ENCODE measurements around the gene ISCU.
A peak's percentile ranks its signal among the peaks of the same experiment; 100 is the strongest.

The ISCU gene

DNA sequence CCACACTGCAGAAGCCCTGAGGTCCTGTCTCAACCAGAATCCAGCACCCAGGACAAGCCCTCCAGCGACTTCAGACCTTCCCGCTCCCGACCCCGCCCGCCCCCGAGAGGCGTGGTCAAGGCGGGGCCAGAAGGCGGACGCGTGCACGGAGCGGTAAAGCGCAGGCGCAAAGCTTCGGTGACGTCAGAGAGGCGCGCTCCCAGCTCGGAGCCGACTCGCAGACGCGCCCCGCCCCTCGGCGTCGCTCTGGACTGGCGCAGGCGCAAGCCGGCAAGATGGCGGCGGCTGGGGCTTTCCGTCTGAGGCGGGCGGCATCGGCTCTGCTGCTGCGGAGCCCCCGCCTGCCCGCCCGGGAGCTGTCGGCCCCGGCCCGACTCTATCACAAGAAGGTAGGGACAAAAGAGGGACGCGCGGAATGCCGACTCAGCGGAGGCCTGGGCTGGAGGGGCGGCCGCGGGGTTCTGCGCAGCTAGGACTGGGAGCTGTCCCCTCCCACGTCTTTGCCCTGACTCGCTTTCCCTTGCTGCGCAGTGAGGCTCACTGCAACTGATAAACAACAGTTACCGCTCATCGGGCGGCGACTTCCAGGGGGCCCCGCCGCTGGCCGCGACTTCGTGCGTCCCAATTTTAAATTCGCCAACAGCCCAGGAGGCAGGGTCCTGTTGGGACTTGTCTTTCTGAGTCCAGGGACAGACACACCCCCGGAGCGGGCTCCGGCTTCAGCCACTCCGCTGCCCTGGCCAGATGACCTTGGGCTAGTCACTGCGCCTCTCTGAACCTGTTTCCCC is at the start of gene ISCU:
TSS of gene ISCU (plus strand) at position 249 of the 788 bp plus-strand sequence. CDS start at position 276, 27 bp downstream.
- DNase-seq (ENCODE audit: low read depth in 2 of 2), result peak; percentile 97 to 98

DNA sequence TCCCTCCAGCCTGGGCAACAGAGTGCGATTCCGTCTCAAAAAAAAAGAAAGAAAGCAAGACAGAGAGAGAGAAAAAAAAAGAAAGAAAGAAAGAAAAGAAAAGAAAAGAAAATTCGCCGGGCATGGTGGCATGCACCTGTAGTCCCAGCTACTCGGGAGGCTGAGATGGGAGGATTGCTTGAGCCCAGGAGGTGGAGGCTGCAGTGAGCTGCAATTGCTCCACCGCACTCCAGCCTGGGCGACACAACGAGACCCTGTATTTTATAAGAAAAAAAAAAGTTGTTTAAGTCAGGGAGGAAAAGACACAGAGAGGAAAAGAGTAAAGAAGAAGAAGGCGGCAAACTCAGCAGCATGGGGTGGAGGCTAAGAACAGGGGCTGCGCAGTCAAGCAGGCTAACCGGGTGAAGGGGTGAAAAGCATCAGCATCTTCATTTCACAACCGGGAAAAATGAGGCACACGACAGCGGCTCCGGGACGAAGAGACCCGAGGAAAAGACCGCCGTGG is 47.9 kb upstream of the ISCU start:
- no peak for DNase-seq (ENCODE audit: low read depth in 2 of 2)

DNA sequence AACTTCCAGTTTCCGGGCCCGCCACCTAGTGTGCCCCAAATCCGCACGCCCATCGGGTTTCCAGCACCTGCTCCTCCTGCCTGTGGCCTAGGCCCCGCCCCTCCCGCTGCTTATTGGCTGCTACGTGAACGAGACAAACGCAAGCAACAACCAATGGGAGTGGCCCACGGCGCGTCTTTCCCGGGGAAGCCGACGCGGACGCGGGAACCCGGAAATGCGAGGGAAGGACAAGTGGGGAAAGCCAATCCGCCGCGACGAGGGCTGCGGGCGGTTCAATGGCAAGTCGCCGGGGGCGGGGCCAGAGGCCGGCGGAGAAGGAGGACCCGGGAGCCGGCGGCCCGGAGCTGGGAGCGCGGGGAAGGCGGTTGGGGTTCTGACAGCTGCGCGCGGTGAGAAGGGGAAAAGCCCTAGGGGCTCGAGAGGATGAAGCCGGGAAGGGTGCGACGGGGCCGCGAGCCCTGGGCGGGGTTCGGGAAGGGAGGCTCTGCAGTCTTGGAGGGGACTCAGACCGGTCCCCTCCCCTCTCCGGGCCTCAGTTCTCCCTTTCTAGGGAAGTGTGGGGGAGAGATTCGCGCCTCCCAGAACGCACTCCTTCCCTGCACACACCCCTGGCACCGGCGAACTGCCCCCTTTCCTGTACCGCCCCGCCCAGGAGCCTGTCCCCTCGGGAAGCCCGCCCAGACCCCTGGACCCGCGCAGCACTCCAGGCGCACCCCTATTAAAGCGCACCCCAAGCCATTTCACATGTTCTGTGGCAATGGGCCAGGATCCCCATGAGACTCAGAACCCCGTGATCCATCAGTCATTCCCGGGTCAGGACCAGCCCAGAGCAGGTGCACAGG is 47.2 kb upstream of the ISCU start, which contains the start of gene FICD:
TSS of gene FICD (plus strand) at position 305 of the 842 bp plus-strand sequence. CDS start 1,696 bp downstream, outside the sequence.
- peak; percentile 93 to 97 for DNase-seq (ENCODE audit: low read depth in 2 of 2)

DNA sequence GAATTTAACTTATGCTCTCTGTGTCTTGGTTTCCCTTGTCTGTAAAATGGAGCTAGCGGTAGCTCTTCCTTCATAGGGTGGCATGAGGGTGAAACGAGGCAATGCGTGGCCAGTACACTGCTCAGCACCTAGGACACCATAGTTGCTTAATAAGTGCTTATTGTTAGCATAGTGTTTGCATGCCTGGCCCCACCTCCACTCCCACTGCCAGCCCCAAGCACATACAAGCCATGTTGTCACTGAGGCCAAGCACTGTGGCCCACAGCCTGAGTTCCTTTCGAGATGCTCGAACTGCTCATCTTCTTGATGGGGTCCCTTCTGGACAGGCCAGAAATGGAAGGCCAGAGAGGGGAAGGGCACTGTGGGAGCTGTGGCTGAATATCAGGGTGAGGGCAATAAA is 46.5 kb upstream of the ISCU start:
- no peak for DNase-seq (ENCODE audit: low read depth in 2 of 2)

DNA sequence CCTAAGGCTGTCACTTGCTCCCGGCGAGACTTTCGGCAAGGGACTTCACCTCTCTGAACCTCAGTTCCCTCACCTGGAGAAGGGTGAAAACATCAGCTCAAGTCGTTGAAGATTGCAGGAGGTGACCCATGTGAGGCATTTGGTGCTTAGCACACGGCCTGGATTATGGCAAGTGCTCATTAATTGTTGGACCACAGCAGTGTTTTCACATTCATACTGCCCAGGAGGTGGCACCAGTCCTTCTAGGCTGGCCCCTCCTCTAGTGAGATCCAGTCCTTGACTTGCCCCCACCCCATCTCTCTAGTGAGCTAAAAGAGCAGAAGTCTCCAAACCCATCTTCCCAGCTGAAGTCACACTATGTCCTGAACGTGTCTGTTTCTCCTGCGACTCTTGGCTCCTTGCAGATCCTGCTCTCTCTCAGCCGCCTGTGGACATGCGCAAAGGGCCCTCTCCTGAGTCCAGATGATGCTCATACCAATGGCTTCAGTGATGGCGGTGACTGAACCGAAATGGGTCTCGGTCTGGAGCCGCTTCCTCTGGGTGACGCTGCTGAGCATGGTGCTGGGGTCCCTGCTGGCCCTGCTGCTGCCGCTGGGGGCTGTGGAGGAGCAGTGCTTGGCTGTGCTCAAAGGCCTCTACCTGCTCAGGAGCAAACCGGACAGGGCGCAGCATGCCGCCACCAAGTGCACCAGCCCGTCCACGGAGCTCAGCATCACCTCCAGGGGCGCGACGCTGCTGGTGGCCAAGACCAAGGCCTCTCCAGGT is 45.7 kb upstream of the ISCU start:
- DNase-seq (ENCODE audit: low read depth in 2 of 2), result no peak

DNA sequence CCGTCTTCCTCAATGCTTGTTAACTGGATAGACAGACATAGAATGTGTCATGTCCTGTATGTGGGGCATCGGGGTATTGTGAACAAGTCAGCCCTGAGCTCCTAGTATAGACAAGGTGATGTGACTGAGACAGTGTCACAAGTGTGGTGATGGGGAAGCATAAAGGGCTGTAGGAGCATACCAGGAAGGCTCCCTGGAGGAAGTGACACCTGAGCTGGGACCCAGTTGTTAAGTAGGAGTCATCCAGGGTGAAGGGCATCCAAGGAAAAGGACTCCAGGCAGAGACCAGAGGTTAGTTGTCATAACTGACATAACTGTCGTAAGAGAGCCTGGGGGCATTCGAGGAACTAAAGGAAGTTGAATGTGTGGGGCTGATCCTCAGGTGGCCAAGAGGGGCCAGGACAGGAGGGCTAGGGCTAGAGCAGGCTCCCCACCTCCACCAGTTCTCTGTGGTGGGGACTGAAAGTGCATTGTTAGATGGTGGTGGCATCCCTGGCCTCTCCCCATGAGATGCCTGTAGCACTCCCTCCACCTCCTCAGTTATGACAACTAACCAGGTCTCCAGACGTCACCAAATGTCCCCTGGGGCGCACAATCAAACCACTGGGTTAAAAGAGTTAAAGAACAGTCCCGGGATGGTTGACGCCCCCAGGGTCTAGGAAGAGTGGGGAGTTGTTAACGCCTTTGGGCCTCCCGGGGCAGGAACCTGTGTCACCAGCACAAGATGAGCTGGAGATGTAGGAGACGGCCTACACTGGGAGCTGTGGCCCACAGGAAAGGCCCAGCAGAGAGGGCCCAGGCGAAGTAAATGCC is 44.9 kb upstream of the ISCU start:
- no peak for DNase-seq (ENCODE audit: low read depth in 2 of 2)

DNA sequence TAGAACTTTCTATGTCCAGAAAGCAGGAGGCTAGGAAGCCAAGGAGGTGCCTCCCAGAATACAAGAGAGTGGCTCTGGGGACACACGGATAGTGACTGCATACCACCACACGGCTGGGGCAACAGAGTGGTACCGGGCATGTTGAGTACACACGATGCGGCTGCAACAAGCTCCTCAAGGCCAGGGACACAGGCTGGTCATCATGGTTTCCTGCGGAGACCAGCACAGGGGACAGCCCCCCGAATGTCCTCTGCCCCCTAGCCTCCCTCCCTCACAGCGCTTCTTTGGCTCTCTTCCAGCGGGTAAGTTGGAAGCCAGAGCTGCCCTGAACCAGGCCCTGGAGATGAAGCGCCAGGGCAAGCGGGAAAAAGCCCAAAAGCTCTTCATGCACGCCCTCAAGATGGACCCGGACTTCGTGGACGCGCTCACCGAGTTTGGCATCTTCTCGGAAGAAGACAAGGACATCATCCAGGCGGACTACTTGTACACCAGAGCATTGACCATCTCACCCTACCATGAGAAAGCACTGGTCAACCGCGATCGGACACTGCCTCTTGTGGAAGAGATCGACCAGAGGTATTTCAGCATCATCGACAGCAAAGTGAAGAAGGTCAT is 44.2 kb upstream of the ISCU start:
- no peak for DNase-seq (ENCODE audit: low read depth in 2 of 2)

DNA sequence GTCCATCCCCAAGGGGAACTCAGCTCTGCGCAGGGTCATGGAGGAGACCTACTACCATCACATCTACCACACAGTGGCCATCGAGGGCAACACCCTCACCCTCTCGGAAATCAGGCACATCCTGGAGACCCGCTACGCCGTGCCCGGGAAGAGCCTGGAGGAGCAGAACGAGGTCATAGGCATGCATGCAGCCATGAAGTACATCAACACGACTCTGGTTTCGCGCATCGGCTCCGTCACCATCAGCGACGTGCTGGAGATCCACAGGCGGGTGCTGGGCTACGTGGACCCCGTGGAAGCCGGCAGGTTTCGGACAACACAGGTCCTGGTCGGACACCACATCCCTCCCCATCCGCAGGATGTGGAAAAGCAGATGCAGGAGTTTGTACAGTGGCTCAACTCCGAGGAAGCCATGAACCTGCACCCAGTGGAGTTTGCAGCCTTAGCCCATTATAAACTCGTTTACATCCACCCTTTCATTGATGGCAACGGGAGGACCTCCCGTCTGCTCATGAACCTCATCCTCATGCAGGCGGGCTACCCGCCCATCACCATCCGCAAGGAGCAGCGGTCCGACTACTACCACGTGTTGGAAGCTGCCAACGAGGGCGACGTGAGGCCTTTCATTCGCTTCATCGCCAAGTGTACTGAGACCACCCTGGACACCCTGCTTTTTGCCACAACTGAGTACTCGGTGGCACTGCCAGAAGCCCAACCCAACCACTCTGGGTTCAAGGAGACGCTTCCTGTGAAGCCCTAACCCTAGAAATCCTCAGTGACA is 43.5 kb upstream of the ISCU start:
- no peak for DNase-seq (ENCODE audit: low read depth in 2 of 2)

DNA sequence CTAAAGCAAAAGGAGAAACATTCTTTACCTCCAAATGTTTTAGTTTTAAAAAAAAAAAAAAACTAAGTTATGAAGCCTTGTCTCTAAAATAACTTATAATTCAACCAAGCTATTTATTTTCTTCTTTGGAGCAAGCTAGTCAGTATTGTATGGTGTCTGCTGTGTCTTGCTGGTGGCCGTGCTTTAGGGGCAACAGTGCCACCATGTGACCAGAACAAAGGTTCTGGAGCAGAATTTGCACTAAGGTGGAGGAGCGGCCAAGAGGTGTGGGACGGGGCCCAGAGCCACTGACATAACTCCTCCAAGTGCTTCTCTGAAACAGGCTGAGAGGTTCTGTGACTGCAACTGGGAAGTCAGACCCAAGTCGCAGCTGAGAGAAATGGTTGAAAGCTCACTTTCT is 42.8 kb upstream of the ISCU start:
- no peak for DNase-seq (ENCODE audit: low read depth in 2 of 2)

DNA sequence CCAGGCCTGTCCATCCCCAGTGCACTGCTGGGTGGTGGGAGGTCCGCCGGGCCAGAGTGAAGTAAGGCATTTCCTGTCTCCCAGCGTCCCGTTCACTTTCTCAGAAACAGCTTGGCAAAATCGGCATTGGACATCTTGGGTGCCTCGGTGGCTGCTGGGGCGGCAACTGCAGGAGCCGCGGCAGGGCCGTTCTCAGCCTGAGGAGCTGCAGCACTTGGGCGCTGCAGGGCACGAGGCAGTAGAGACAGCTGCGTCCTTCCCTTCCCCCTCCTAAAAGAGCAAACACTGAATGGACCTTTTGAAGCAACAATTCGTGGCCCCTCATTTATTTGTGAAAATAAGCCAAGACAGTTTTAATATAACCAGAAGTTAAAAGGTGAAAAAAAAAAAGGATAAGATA is 39.0 kb upstream of the ISCU start:
- no peak for DNase-seq (ENCODE audit: low read depth in 2 of 2)

DNA sequence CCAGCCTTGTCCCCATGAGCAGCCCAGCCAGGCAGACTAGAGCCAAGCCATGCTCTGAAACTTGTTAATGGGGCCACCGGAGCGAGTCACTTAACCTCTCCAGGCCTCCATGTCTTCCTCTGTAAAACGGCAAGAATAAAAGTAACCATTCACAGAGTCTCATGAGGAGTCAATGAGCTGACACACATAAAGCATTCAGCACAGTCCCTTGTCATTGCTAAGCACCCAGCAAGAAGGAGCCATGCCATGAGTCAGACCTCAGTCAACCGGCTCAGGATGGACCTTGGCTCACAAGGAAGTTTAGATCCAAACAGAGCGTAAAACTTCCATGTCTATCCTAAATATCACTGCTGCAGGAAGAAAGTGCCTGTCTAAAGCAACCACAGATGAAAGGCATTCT is 36.7 kb upstream of the ISCU start:
- DNase-seq (ENCODE audit: low read depth in 2 of 2), result no peak

DNA sequence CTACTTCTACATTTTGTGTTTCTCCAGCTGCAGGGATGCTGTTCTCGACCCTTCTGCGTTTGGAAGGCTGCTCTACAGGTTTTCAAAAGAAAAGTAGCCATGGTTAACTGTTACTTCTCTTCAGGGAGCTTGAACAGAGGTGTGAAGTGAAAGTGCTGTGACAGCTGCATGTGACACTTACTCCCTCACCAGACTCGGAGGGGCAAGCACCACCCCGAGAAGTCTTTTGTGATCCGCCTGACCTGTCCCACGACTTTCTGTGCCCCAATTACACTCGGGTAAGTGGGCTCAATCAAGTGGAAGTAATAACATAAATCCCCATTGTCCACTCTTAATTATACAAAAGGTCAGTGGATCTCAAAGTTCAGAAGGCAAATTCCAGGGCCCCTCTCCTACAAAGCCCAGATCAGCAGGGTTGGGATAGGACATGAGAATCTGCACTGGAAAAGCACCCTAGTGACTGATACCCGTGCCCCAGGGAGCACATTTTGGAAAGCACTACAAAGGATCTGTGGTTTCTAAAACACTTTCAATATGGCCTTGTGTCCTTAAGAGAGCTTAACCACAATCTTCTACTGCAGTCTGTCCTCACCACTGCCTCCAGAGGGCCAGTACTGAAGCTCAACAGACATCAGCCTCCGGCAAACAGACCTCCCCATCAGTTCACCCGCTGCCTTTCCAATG is 35.8 kb upstream of the ISCU start:
- DNase-seq (ENCODE audit: low read depth in 2 of 2), result no peak

DNA sequence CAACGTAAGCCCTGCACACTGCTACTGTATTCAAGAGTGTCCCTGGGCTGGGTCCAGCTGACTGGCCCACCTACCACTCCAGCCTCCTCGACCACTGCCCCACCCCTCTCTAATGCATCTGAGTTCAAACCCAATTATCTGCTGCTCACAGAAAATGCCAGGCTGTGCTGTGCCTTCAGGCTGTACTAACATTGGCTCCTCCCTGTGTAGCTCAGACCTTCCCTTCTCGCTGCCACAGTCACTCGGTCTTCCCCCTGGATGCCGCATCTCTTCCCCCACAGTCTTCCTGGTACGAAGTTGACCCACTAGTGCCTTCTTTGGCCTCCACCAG is 35.3 kb upstream of the ISCU start:
- DNase-seq (ENCODE audit: low read depth in 2 of 2), result no peak

DNA sequence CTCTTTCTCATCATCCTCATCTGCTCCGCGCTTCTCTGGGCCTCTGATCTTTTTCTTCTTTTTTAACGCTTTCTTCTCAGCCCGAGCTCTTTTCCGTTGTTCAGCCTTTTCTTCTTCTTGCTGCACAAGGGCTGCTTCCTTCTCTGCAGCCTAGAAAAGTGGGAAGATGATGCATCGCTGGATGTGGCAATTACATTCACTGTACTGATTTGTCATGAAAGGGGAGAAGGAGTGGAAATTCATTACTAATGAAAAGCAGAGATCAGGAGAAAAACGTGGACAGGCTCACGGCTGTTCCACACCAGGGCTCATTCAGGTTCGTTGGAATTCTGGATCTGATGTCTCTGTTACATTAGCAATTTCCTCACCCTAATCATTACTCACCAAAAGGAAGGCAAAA is 32.2 kb upstream of the ISCU start:
- no peak for DNase-seq (ENCODE audit: low read depth in 2 of 2)

DNA sequence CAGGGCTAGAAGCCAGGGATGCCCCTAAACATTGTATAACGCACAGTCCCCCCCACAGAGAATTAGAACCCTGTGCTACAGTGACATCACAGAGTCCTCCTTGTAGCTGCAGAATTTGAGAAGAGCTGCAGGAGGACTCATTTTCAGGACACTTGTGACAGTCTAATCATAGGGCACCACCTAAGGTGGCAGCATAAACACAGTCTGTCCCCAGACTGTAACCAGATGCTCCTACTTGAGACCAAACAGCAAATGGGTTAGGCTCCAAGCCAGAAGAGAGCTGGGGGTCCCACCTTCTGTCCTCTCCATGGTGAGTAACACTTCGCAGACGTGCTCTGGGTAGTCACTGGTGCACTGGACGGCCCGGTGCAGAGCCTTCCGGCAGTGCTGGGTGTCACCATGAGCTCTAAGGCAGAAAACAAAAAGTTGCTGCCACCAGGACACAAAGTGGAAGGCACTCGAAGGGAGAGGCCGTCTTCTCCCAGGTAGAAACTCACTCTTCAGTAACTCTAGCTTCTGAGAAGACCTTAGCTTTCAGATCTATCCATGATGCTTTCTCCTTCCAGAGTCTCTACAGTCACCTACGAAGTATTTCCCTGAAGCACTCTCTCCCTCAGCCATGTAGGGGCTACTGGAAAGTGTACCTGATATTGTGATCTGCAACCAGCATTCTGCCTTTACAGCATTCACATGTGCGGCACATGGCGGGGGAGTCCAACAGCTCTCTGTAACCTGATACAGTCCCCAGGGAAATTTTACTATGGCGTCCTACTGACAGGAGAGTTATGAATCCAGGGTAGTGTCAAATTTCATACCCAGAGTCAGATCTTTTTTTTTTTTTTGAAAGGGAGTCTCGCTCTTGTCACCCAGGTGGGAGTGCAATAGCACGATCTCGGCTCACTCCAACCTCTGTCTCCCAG is 30.2 kb upstream of the ISCU start:
- DNase-seq (ENCODE audit: low read depth in 2 of 2), result no peak

DNA sequence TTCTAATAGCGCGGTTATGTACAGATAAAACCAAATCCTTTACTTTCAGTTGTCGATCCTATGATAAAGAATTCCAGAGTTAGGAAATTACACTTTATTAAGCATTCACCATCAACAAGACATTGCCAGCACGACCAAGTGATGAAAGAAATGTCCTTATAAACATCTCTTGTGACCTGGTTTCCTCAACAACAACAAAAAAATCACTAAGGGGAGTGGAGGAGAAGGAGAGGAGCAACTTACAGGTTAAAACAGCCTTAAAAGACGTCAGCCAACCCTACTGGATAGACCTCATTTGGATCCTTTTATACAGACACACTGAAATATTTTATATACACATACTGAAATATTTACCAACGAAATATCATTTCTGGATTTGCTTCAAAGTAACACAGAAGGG is 24.2 kb upstream of the ISCU start:
- DNase-seq (ENCODE audit: low read depth in 2 of 2), result no peak

DNA sequence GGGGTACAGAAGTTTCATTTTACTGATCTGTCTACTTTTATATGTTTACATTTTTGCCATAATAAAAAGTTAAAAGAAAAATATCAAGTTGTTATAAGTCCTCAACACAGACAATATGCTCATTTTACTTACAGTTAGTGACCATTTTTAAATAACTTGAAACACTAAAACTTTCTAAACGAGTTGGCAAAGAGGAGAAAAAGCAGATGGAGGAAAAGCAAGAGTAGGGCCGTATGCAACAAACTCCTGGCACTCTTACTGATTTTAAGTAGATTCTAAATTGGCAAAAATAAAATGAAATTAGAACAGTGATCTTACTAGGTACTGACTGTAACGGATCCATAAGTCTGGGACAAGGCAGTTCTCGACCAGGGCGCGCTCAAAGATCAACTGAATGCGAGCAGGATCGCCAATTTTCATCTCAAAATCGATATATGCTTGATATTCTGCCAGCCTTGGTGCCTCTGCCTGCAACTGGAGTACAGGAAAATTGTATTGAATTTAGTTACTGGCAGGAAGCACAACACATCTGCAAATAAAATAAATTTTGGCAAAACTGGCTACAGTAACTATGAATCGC is 23.7 kb upstream of the ISCU start:
- no peak for DNase-seq (ENCODE audit: low read depth in 2 of 2)

DNA sequence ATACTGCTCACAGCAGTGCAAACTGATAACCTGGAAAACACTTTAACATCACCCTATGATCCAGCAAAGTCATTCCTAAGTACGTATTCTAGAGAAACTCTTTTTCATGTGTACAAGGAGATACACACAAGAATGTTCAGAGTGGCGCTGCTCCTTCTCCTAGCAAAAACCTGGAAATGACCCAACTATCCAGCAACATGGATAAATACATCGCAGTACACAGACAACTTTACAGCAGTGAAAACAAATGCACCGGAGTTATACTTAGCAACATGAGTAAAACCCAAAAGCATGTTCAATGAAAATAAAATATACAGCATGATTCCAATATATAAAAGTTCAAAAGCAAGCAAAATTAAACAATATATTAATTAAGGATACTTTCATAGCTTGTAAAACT is 20.1 kb upstream of the ISCU start:
- DNase-seq (ENCODE audit: low read depth in 2 of 2), result no peak
